Common myeloid progenitor, CD34-positive (primary cell): ENCODE results near the gene HHATL.
A peak's percentile ranks its signal among the peaks of the same experiment; 100 is the strongest.

Experiments
- CTCF ChIA-PET: fragments of 350-600 bp; sonication (Branson Sonifier 250); formaldehyde crosslinking; loops from one replicate; lab custom pipeline; 2021; ENCODE audit warnings: antibody characterized with exemption; lab: Charles Lee
- POLR2A ChIA-PET: fragments of 350-600 bp; sonication (Branson Sonifier 250); formaldehyde crosslinking; loops from one replicate; lab custom pipeline; 2021; ENCODE audit warnings: antibody characterized with exemption; lab: Charles Lee
- DNase-seq, 3 donors: peaks; one replicate each; pipeline versions ENCODE4 v3.0.0 to v3.0.0-alpha.2; 2013
- H3K27ac ChIP-seq, 2 experiments: 1 replicate in 1 of 2; 2 replicates in 1 of 2; pipeline ENCODE4 v1.7.0; 2013; ENCODE audit warnings: inconsistent platforms in 2 of 2, low read length in 2 of 2, mild to moderate bottlenecking in 2 of 2, low read depth in 1 of 2, moderate library complexity in 1 of 2; ENCODE audit not compliant: severe bottlenecking in 2 of 2, insufficient read depth in 1 of 2, poor library complexity in 1 of 2
- H3K27me3 ChIP-seq, 5 experiments: replicated peaks in 2 of 5; 1 replicate in 3 of 5; 2 replicates in 2 of 5; pipeline versions ENCODE4 v1.6.1 to v1.7.0; 2013; ENCODE audit warnings: low read length in 4 of 5, mild to moderate bottlenecking in 2 of 5, moderate library complexity in 2 of 5, inconsistent platforms in 1 of 5; ENCODE audit not compliant: insufficient read depth in 5 of 5, control insufficient read depth in 4 of 5
- H3K36me3 ChIP-seq, 4 experiments: 1 replicate in 2 of 4; 2 replicates in 2 of 4; pipeline versions ENCODE4 v1.6.1 to v1.7.0; 2013; ENCODE audit warnings: low read length in 3 of 4, control low read depth in 1 of 4, mild to moderate bottlenecking in 1 of 4; ENCODE audit not compliant: control insufficient read depth in 4 of 4, insufficient read depth in 4 of 4
- H3K4me1 ChIP-seq, 4 experiments: 1 replicate in 3 of 4; 2 replicates in 1 of 4; pipeline versions ENCODE4 v1.6.1 to v1.7.1; 2013; ENCODE audit warnings: low read length in 3 of 4, mild to moderate bottlenecking in 3 of 4, control low read depth in 1 of 4, inconsistent platforms in 1 of 4, moderate library complexity in 1 of 4; ENCODE audit not compliant: control insufficient read depth in 4 of 4, insufficient read depth in 4 of 4; ENCODE audit errors: control extremely low read depth in 1 of 4
- H3K4me3 ChIP-seq, 7 experiments: 1 replicate in 4 of 7; 2 replicates in 3 of 7; pipeline versions ENCODE4 v1.5.1 to v1.7.0; 2013; ENCODE audit warnings: mild to moderate bottlenecking in 7 of 7, low read length in 6 of 7, moderate library complexity in 6 of 7, inconsistent platforms in 2 of 7, low read depth in 2 of 7, control low read depth in 1 of 7; ENCODE audit not compliant: insufficient read depth in 4 of 7, control insufficient read depth in 1 of 7; ENCODE audit errors: extremely low read depth in 1 of 7
- H3K9me3 ChIP-seq, 5 experiments: 1 replicate in 4 of 5; 2 replicates in 1 of 5; pipeline versions ENCODE4 v1.6.1 to v1.7.1; 2013; ENCODE audit warnings: low read length in 4 of 5, mild to moderate bottlenecking in 2 of 5, inconsistent platforms in 1 of 5, low read depth in 1 of 5, moderate library complexity in 1 of 5; ENCODE audit not compliant: control insufficient read depth in 4 of 5, insufficient read depth in 2 of 5; ENCODE audit errors: control extremely low read depth in 1 of 5
- WGBS: methylation state at CpG from one replicate; pipeline ENCODE4 v1.1.5; 2013; ENCODE audit not compliant: insufficient coverage; 5-methylcytosine and 5-hydroxymethylcytosine counted together

Gene HHATL

DNA sequence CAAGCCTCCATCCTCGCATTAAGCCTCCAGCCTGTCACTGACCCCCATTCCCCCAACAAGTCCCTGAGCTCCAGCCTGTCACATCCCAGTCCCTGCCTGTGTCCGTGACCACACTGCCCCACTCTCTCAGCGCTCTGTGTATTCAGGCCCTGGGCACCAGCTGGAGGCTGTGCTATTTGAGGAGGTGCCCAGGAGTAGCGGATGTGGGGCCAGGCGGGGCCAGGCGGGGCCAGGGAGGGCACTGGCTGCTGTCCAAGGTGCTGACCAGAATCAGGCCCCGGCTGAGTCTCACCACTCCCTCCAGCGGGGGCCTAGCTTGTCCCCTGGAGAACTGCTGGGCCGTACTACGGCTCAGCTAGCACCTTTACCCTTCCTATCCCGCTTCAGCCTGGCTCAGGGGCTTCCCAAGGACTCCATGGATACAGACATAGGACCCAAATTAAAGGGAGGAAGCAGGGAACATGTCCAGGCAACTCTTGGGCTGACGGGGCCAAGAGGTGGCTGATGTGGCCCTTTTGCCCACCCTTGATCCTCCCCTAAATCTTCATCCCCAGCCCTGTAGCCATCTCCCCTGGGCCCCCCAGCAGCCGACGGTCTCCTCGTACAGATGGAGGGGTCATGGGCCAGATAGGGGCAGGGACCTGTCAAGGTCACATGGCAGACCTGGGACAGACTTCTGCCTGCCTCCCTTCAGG lies 1.1 kb downstream of the HHATL start:
- WGBS = 33% methylated on average over 13 of the region's 15 CpGs
- ChIA-PET CTCF (interaction anchor here (0.7 kb wide), 1 partner anchor 15 kb away, joined by 3 read pairs; no protein-coding TSS in a partner anchor), POLR2A (interaction anchor here (0.9 kb wide), 1 partner anchor 11 kb away, joined by 3 read pairs; no protein-coding TSS in a partner anchor)
- Histone ChIP-seq H3K27ac (no peak overlapping the region), H3K9me3 (no peaks in the 10 kb centered on the region), H3K27me3 (peaks cover 0 to 11% (median 1%) of the 10 kb centered on the region in 5 experiments), H3K36me3 (no peaks in the 10 kb centered on the region), H3K4me3 (no peak overlapping the region), H3K4me1 (no peaks in the 10 kb centered on the region)
- peak; percentile 35 to 75 (median 73) for DNase-seq

DNA sequence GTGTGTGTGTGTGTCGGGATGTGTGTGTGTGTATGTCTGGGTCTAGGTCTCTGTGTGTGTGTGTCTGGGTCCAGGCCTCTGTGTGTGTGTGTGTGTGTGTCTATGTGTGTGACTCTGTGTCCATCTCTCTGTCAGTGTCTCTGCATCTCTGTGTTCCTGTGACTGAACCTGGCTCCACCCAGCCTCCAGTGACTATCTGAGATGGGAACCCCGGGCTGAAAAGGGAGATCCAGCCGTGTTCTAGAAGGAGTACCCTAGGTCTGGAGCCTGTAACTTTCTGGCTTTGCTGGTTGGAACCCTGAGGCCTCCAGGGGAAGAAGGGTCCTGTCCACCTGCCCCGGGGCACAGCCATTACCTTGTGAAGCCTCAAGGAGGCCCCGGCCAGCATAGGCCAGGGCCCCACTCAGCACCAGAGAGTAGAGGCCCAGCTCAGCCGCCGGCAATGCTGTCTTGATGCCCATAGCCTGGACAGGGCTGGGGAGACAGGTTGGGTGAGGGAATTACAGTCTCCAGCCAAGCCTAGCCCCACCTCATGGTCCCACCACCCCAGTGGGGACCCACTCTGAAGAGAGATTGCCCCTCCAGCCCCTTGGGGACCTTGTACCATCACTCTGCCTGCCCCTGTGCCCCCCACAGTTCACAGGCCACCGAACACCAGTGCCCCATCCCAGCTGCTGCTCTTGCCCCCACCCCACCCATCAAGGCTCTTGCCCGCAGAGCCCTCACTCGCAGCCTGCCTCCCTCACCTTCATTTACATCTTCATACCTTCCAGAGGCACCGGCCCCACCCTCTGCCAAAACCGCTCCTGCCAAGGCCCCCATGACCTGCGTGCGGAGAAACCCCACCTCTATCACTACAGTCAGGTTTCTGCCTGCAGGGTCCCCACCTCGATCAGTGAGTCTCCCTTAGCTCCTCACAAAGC lies 2.0 kb downstream of the HHATL start:
- no peaks in the 10 kb centered on the region for H3K4me1 ChIP-seq
- CTCF ChIA-PET = interaction anchor here (0.7 kb wide), 1 partner anchor 16 kb away, joined by 3 read pairs; no protein-coding TSS in a partner anchor
- H3K4me3 ChIP-seq = no peak overlapping the region
- peaks cover 0 to 12% (median 1%) of the 10 kb centered on the region in 5 experiments for H3K27me3 ChIP-seq
- no peak overlapping the region for H3K27ac ChIP-seq
- WGBS = 83% methylated on average over 14 of the region's 15 CpGs
- no peak for DNase-seq
- POLR2A ChIA-PET = interaction anchor here (0.9 kb wide), 1 partner anchor 10 kb away, joined by 3 read pairs; no protein-coding TSS in a partner anchor
- no peaks in the 10 kb centered on the region for H3K9me3 ChIP-seq
- no peaks in the 10 kb centered on the region for H3K36me3 ChIP-seq

DNA sequence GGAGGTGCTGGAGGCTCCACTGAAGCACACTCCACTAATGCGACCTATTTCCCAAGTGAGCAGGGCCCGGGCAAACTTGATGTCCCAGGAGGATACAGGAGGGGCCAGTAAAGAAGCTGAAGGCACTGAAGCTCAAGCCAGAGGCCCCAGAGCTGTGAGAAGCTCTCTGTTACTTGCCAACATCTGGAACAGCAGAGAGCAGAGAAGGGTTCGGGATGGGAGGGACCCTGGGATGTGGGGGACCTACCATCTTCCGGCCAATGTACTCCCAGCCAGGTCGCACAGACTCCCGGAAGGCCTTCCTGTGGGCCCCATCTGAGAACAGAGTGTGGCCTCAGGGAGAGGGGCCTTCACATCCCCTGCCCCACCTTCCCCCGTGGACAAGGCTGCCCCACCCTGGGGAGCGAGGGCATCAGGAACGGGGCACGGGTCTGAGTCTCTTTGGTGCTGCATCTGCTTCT lies 3.1 kb downstream of the HHATL start:
- Histone ChIP-seq H3K9me3 (no peaks in the 10 kb centered on the region), H3K27me3 (peaks cover 0 to 18% (median 4%) of the 10 kb centered on the region in 5 experiments), H3K27ac (no peak overlapping the region), H3K4me1 (no peaks in the 10 kb centered on the region), H3K36me3 (no peaks in the 10 kb centered on the region), H3K4me3 (no peak overlapping the region)
- ChIA-PET CTCF (interaction anchor here (1.4 kb wide), 1 partner anchor 14 kb away, joined by 4 read pairs; the partner anchor contains the start of gene KLHL40), POLR2A (no interaction called here)
- 90% methylated on average over 6 of the region's 10 CpGs for WGBS
- DNase-seq = no peak

DNA sequence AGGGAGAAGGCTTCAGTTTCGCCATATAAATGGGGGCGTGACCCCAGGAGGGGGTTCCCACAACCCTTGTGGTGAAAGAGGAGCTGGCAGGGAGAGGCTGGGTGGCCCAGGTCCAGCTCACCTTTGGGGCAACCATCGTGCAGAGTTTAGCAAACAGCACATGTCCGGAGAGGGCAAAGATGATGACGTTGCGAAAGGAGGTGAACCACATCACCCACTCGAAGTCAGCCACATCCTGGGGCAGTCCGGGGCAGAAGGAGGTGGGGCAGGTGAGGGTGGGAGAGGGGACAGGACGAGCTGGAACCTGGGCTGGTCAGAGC lies 3.7 kb downstream of the HHATL start:
- Histone ChIP-seq H3K27ac (no peak overlapping the region), H3K4me3 (no peak overlapping the region), H3K9me3 (no peaks in the 10 kb centered on the region), H3K36me3 (no peaks in the 10 kb centered on the region), H3K4me1 (no peaks in the 10 kb centered on the region), H3K27me3 (peaks cover 0 to 18% (median 5%) of the 10 kb centered on the region in 5 experiments)
- POLR2A ChIA-PET = no interaction called here
- WGBS = 61% methylated on average over 5 of the region's 9 CpGs
- peak in 2 of 3 donors; percentile 4 to 13 for DNase-seq
- CTCF ChIA-PET = interaction anchor here (1.4 kb wide), 1 partner anchor 14 kb away, joined by 4 read pairs; the partner anchor contains the start of gene KLHL40

DNA sequence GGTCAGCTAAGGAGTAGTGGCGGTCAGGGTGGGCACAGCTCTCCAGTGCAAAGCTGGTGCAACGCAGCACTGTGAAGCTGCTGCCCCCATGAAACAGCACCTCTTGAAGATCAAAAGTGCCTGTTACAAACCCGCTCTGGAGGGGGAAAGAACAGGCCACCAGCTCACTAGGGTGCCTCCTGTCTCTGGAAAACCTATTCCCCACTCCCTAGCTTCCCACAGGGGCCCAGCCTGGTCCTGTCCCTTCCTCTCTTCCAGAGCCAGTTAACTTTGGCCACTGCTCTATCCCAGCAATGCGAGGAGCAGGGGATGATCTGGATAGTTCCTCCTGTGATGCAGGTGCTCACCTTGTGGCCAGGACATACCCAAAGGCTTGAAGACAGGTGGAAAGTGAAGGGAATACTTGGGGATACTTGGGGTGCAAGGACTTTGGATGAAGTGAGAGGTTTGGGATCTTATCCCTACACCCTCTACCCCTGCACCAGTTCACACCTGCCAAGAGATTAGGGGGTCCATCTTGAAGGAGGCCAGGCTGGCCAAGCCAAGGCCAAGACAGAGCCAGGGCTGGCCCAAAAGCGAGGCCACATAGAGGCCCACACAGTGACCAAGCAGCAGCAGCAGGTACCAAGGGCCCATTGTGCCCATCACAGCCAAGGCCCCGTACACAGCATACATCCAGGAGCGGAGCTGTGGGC lies 4.2 kb downstream of the HHATL start:
- no peaks in the 10 kb centered on the region for H3K36me3 ChIP-seq
- 96% methylated on average over 7 of the region's 7 CpGs for WGBS
- no peaks in the 10 kb centered on the region for H3K4me1 ChIP-seq
- H3K27me3 ChIP-seq = peaks cover 0 to 18% (median 5%) of the 10 kb centered on the region in 5 experiments
- H3K27ac ChIP-seq = no peak overlapping the region
- POLR2A ChIA-PET = no interaction called here
- CTCF ChIA-PET = interaction anchor here (1.4 kb wide), 1 partner anchor 13 kb away, joined by 4 read pairs; the partner anchor contains the start of gene KLHL40
- H3K9me3 ChIP-seq = no peaks in the 10 kb centered on the region
- no peak for DNase-seq
- no peak overlapping the region for H3K4me3 ChIP-seq

DNA sequence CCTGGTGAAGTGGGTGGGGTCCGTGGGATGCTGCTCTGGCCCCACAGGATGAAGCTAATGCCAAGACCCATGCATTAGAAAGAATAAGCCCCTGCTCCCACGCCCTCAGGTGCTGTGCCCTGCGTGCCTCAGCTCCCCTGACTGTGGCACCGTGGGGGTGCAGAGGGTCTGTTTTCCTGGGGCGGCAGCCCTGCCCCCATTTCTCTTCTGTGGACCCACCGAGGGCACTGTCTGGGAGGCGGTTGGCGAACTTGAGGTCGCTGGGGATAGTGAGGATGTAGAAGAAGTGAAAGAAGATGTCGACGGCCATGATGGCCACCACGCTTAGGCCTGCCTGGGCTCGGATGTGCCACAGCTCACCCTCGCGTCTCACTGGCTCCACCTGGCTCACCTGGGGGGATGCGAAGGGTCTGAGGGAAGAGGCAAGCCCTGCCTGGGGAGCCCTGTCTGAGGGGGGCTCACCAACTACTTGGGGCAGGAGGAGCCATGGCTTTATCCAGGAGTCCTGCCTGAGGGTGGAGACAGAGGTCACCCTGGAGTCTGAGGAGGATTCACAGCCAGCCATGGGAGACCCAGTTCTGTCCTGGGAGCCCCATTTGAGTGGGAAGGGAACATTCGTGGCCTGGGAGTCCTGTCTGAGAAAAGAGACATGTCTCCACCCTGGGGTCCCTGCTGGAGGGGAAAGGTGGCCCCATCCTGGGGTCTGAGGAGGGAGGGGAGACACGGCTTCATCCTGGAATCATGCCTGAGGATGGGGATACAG lies 5.1 kb downstream of the HHATL start:
- H3K36me3 ChIP-seq = no peaks in the 10 kb centered on the region
- no peak overlapping the region for H3K4me3 ChIP-seq
- no peak overlapping the region for H3K27ac ChIP-seq
- 94% methylated on average over 13 of the region's 18 CpGs for WGBS
- ChIA-PET CTCF (no interaction called here), POLR2A (no interaction called here)
- no peak for DNase-seq
- no peaks in the 10 kb centered on the region for H3K9me3 ChIP-seq
- peaks cover 0 to 18% (median 5%) of the 10 kb centered on the region in 5 experiments for H3K27me3 ChIP-seq
- H3K4me1 ChIP-seq = no peaks in the 10 kb centered on the region
